H9 (cell line): ENCODE results near the gene ARL6IP6. TPM values are rescaled to one million over a fixed set of nuclear protein-coding genes. Genes with fewer than 3 reads are reported as not detected.
A peak's percentile ranks its signal among the peaks of the same experiment; 100 is the strongest.

Experiments used
- DNase-seq: peaks from one replicate; pipeline ENCODE4 v3.0.0-alpha.2; 2017
- H2AFZ ChIP-seq: one replicate; pipeline ENCODE4 v1.6.1; 2013; ENCODE audit warnings: mild to moderate bottlenecking, low read length, control low read depth, moderate library complexity
- H2AK5ac ChIP-seq: 2 replicates; pipeline ENCODE4 v1.6.1; 2013; ENCODE audit warnings: low read length, control low read depth, mixed read lengths; ENCODE audit not compliant: insufficient read length
- H2BK120ac ChIP-seq: one replicate; pipeline ENCODE4 v1.6.1; 2013; ENCODE audit warnings: low read depth, mild to moderate bottlenecking, low read length, control low read depth, inconsistent platforms; ENCODE audit not compliant: poor library complexity, severe bottlenecking
- H2BK12ac ChIP-seq: 2 replicates; pipeline ENCODE4 v1.6.1; 2013; ENCODE audit warnings: low read length, control low read depth, mixed read lengths, low read depth; ENCODE audit not compliant: insufficient read length
- H2BK15ac ChIP-seq: 2 replicates; pipeline ENCODE4 v1.6.1; 2013; ENCODE audit warnings: low read depth, low read length, control low read depth
- H2BK20ac ChIP-seq: one replicate; pipeline ENCODE4 v1.6.1; 2013; ENCODE audit warnings: low read depth, mild to moderate bottlenecking, low read length, control low read depth, inconsistent platforms; ENCODE audit not compliant: poor library complexity, severe bottlenecking
- H2BK5ac ChIP-seq: 2 replicates; pipeline ENCODE4 v1.6.1; 2013; ENCODE audit warnings: low read length, control low read depth, mixed read lengths; ENCODE audit not compliant: insufficient read length
- H3K14ac ChIP-seq: 2 replicates; pipeline ENCODE4 v1.6.1; 2013; ENCODE audit warnings: low read length, control low read depth; ENCODE audit not compliant: insufficient read depth
- H3K18ac ChIP-seq: 2 replicates; pipeline ENCODE4 v1.6.1; 2013; ENCODE audit warnings: low read depth, mild to moderate bottlenecking, mixed read lengths, low read length, control low read depth; ENCODE audit not compliant: insufficient read length
- H3K23ac ChIP-seq: 2 replicates; pipeline ENCODE4 v1.6.1; 2013; ENCODE audit warnings: low read length, control low read depth, mixed read lengths, low read depth; ENCODE audit not compliant: insufficient read length
- H3K23me2 ChIP-seq: 2 replicates; pipeline ENCODE4 v1.6.1; 2013; ENCODE audit warnings: low read depth, mild to moderate bottlenecking, mixed read lengths, low read length, control low read depth; ENCODE audit not compliant: insufficient read length, poor library complexity, severe bottlenecking
- H3K27ac ChIP-seq: 2 replicates; pipeline ENCODE4 v1.5.1; 2013; ENCODE audit warnings: low read length, control low read depth, mixed read lengths, low read depth; ENCODE audit not compliant: insufficient read length
- H3K27me3 ChIP-seq: 2 replicates; pipeline ENCODE4 v1.6.1; 2013; ENCODE audit warnings: low read length, control low read depth, inconsistent platforms; ENCODE audit not compliant: insufficient read depth
- H3K4ac ChIP-seq: 2 replicates; pipeline ENCODE4 v1.6.1; 2013; ENCODE audit warnings: low read depth, mild to moderate bottlenecking, control low read depth, inconsistent platforms, low read length, moderate library complexity
- H3K4me1 ChIP-seq: 2 replicates; pipeline ENCODE4 v1.6.1; 2013; ENCODE audit warnings: low read length, control low read depth, inconsistent platforms; ENCODE audit not compliant: insufficient read depth
- H3K4me2 ChIP-seq: 2 replicates; pipeline ENCODE4 v1.6.1; 2013; ENCODE audit warnings: low read length, control low read depth, mixed read lengths; ENCODE audit not compliant: insufficient read length, insufficient read depth
- H3K56ac ChIP-seq: 2 replicates; pipeline ENCODE4 v1.6.1; 2013; ENCODE audit warnings: low read depth, mild to moderate bottlenecking, mixed read lengths, low read length, control low read depth; ENCODE audit not compliant: insufficient read length
- H3K79me1 ChIP-seq: 2 replicates; pipeline ENCODE4 v1.6.1; 2013; ENCODE audit warnings: low read depth, mild to moderate bottlenecking, moderate library complexity, low read length, control low read depth, inconsistent platforms; ENCODE audit not compliant: insufficient read depth, poor library complexity, severe bottlenecking
- H3K79me2 ChIP-seq: 2 replicates; pipeline ENCODE4 v1.6.1; 2013; ENCODE audit warnings: low read length, control low read depth, inconsistent platforms; ENCODE audit not compliant: insufficient read depth
- H3K9ac ChIP-seq: 2 replicates; pipeline ENCODE4 v1.6.1; 2013; ENCODE audit warnings: low read length, control low read depth, mixed read lengths; ENCODE audit not compliant: insufficient read length; ENCODE audit errors: extremely low read depth
- H3K9me3 ChIP-seq: one replicate; pipeline ENCODE4 v1.6.1; 2013; ENCODE audit warnings: low read depth, low read length, inconsistent platforms; ENCODE audit not compliant: control insufficient read depth
- H3T11ph ChIP-seq: one replicate; pipeline ENCODE4 v1.6.1; 2013; ENCODE audit warnings: mild to moderate bottlenecking, low read length, control low read depth, inconsistent platforms
- H4K20me1 ChIP-seq: one replicate; pipeline ENCODE4 v1.6.1; 2013; ENCODE audit not compliant: control insufficient read depth, insufficient read length, insufficient read depth
- H4K5ac ChIP-seq: 2 replicates; pipeline ENCODE4 v1.6.1; 2013; ENCODE audit warnings: low read depth, mild to moderate bottlenecking, mixed read lengths, low read length, control low read depth; ENCODE audit not compliant: insufficient read length
- H4K8ac ChIP-seq: replicated peaks from 2 replicates; pipeline ENCODE4 v1.6.1; 2013; ENCODE audit warnings: low read length, control low read depth, mixed read lengths, low read depth; ENCODE audit not compliant: insufficient read length
- H4K91ac ChIP-seq: 2 replicates; pipeline ENCODE4 v1.6.1; 2013; ENCODE audit warnings: low read depth, mild to moderate bottlenecking, moderate library complexity, mixed read lengths, low read length, control low read depth; ENCODE audit not compliant: insufficient read length
- H3K27ac Mint-ChIP-seq, 3 experiments: 2 replicates in 2 of 3; 3 replicates in 1 of 3; pipeline ENCODE4 v1.8.0; 2020 to 2021; ENCODE audit warnings: mixed read lengths in 3 of 3, mild to moderate bottlenecking in 1 of 3, moderate library complexity in 1 of 3
- H3K27me3 Mint-ChIP-seq: 2 replicates; pipeline ENCODE4 v1.8.0; 2021; ENCODE audit warnings: low read depth, mild to moderate bottlenecking, moderate library complexity, mixed read lengths
- H3K36me3 Mint-ChIP-seq, 3 experiments: 2 replicates in 2 of 3; 3 replicates in 1 of 3; pipeline ENCODE4 v1.8.0; 2020 to 2021; ENCODE audit warnings: low read depth in 3 of 3, mixed read lengths in 3 of 3; ENCODE audit not compliant: insufficient read depth in 1 of 3
- H3K4me1 Mint-ChIP-seq, 2 experiments: 2 replicates each; pipeline ENCODE4 v1.8.0; 2020; ENCODE audit warnings: mixed read lengths in 2 of 2
- H3K4me3 Mint-ChIP-seq, 2 experiments: 2 replicates in 1 of 2; 3 replicates in 1 of 2; pipeline ENCODE4 v1.8.0; 2020 to 2021; ENCODE audit warnings: mild to moderate bottlenecking in 2 of 2, mixed read lengths in 2 of 2, moderate library complexity in 1 of 2
- H3K9me3 Mint-ChIP-seq, 2 experiments: 2 replicates in 1 of 2; 3 replicates in 1 of 2; pipeline ENCODE4 v1.8.0; 2020; ENCODE audit warnings: mild to moderate bottlenecking in 2 of 2, mixed read lengths in 2 of 2, moderate library complexity in 1 of 2
- CTCF ChIP-seq: fragments of 200-600 bp; sonication (generic); conservative IDR thresholded peaks from 3 replicates; pipeline ENCODE4 v1.8.0; 2021; ENCODE audit warnings: antibody characterized with exemption, mild to moderate bottlenecking
- WGBS: extraction: QIAGEN DNeasy Blood & Tissue Kit; methylation state at CpG from one replicate; pipeline ENCODE4 v1.1.7; 2013; ENCODE audit warnings: missing lambda C conversion rate, low lambda C conversion rate, mixed read lengths; ENCODE audit not compliant: insufficient read length; ENCODE audit errors: extremely low coverage; 5-methylcytosine and 5-hydroxymethylcytosine counted together
- total RNA-seq: library from RNA; stranded (reverse); gene quantifications from 2 replicates; pipeline ENCODE4 v1.2.1, GENCODE V29; 2021

Gene ARL6IP6
- total RNA-seq, 1 experiment from 2014 or later = 27.3 TPM

- Histone ChIP-seq H2AFZ (no peak overlapping the region), H3T11ph (no peak overlapping the region), H2BK12ac (no peak overlapping the region), H3K79me2 (peaks cover 43% of the 10 kb centered on the region; the same call in 1 of the 2 replicates), H2AK5ac (no peak overlapping the region), H2BK20ac (no peak overlapping the region), H3K18ac (no peak overlapping the region), H3K4me1 (no peaks in the 10 kb centered on the region; the same call in 1 of the 2 replicates), H3K9me3 (no peaks in the 10 kb centered on the region), H3K23me2 (no peaks in the 10 kb centered on the region), H4K91ac (no peak overlapping the region), H3K56ac (no peak overlapping the region), H4K20me1 (no peaks in the 10 kb centered on the region), H3K4me2 (peak overlapping the region; percentile 68), H3K4ac (no peak overlapping the region), H2BK120ac (no peak overlapping the region), H3K9ac (peak overlapping the region; percentile 99), H3K14ac (no peak overlapping the region), H4K8ac (no peak overlapping the region), H3K23ac (no peak overlapping the region), H3K79me1 (peaks cover 2% of the 10 kb centered on the region), H3K27me3 (no peaks in the 10 kb centered on the region), H2BK15ac (no peak overlapping the region), H3K27ac (no peak overlapping the region), H4K5ac (no peak overlapping the region), H2BK5ac (no peak overlapping the region)
- no peaks in the 10 kb centered on the region for H3K27me3 Mint-ChIP-seq
- no peaks in the 10 kb centered on the region; a peak in 3 of 5 replicates for H3K9me3 Mint-ChIP-seq
- no CpG with 5 or more reads among the region's 8 CpGs for WGBS
- peak; percentile 57 for DNase-seq
- H3K4me3 Mint-ChIP-seq = peak overlapping the region; percentile 97 to 99
- H3K36me3 Mint-ChIP-seq = peaks cover 33 to 52% (median 51%) of the 10 kb centered on the region in 3 experiments
- TF ChIP-seq CTCF = peak; percentile 89
- H3K4me1 Mint-ChIP-seq = peaks cover 23% of the 10 kb centered on the region in 2 experiments
- H3K27ac Mint-ChIP-seq = peak overlapping the region in 2 of 3 experiments; percentile 68 to 99; a peak in 2 of 7 replicates
Measured at GRCh38 chr2:152715854-152716428, 2.5 kb upstream of the ARL6IP6 start.
